GM12874 (cell line): ENCODE results near the gene MS4A3.

Source experiments
- CTCF ChIP-seq: IDR thresholded peaks from 2 replicates; pipeline ENCODE4 v1.5.1; 2011; ENCODE audit warnings: low read depth, mild to moderate bottlenecking, control low read depth, low read length, moderate library complexity; ENCODE audit not compliant: insufficient read depth

Gene MS4A3

GRCh38 chr11:60100516-60100915 is 44.1 kb downstream of the MS4A3 start:
- TF ChIP-seq CTCF = no peak

- TF ChIP-seq CTCF = no peak
Observed at GRCh38 chr11:60111793-60112192, 55.3 kb downstream of the MS4A3 start.

GRCh38 chr11:60116996-60117790 is 60.7 kb downstream of the MS4A3 start:
- TF ChIP-seq CTCF = no peak

- no peak for TF ChIP-seq CTCF
Observed at GRCh38 chr11:60118338-60118737, 61.9 kb downstream of the MS4A3 start.

GRCh38 chr11:60119710-60120109 is 63.2 kb downstream of the MS4A3 start:
- no peak for TF ChIP-seq CTCF
